HG02885 (cell line): Measurements from ENCODE around the gene FAF2.
"Not testable (repeated sequence)": the region's sequence is repeated elsewhere in the genome, so short reads cannot be mapped to it uniquely, and the experiment has no call there.

Source experiments
- ATAC-seq: cut with Tn5 transposase; IDR thresholded peaks from one replicate; pipeline ENCODE4 v1.9.1; 2021; ENCODE audit warnings: mild to moderate bottlenecking; ENCODE audit not compliant: unreplicated experiment, poor library complexity

FAF2 gene

GRCh38 chr5:176540956-176541337 lies 92.8 kb downstream of the FAF2 start:
- no peak for ATAC-seq

- ATAC-seq: no peak
Observed at GRCh38 chr5:176541338-176542134, 93.4 kb downstream of the FAF2 start.

- no peak for ATAC-seq
Observed at GRCh38 chr5:176542135-176542595, 94.0 kb downstream of the FAF2 start.

- ATAC-seq: peak; percentile 64
Observed at GRCh38 chr5:176542596-176543427, 94.6 kb downstream of the FAF2 start.

GRCh38 chr5:176543428-176544182 lies 95.4 kb downstream of the FAF2 start:
- peak; percentile 78 for ATAC-seq

GRCh38 chr5:176545388-176545736 lies 97.2 kb downstream of the FAF2 start:
- no peak for ATAC-seq

GRCh38 chr5:176545737-176546509 lies 97.7 kb downstream of the FAF2 start:
- no peak for ATAC-seq

GRCh38 chr5:176547802-176548201 lies 99.6 kb downstream of the FAF2 start:
- ATAC-seq: no peak

- ATAC-seq: no peak
Observed at GRCh38 chr5:176548967-176549444, 100.8 kb downstream of the FAF2 start, which contains the start of gene CDHR2. Gene CDHR2, plus strand, starts transcription at chr5:176549342. Its CDS starts 16,011 bp downstream, at chr5:176565353.

GRCh38 chr5:176549871-176550270 lies 101.7 kb downstream of the FAF2 start:
- ATAC-seq: no peak

- ATAC-seq: no peak
Observed at GRCh38 chr5:176550275-176550831, 102.2 kb downstream of the FAF2 start.

- not testable (repeated sequence) for ATAC-seq
Observed at GRCh38 chr5:176550937-176551336, 102.8 kb downstream of the FAF2 start.

- ATAC-seq: no peak
Observed at GRCh38 chr5:176552332-176552869, 104.2 kb downstream of the FAF2 start.

GRCh38 chr5:176553260-176554085 lies 105.3 kb downstream of the FAF2 start:
- no peak for ATAC-seq

GRCh38 chr5:176557846-176558245 lies 109.7 kb downstream of the FAF2 start:
- ATAC-seq: no peak
